ENCODE results near the gene LRRTM1.
A peak's percentile ranks its signal among the peaks of the same experiment; 100 is the strongest.

Gene LRRTM1

DNA sequence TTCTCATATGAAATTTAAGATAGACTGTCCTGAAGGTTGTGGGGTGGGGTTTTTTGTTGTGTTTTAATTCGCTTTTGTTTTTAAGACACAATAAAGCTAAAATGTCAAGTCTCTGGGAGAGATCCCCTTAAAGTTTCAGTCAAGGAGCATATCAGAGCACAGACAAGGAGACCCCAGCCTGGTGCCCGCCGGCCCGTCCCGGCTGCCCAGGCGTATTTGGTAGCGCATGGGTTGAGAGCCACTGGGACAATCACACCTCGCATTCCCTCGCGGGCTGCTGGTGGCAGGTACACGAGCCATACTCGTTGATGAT, 2.6 kb downstream of the LRRTM1 start:
- no peak for DNase-seq

- no peak for DNase-seq
Measured at GRCh38 chr2:80300954-80301353, 3.6 kb downstream of the LRRTM1 start.

- no peak for DNase-seq
Measured at GRCh38 chr2:80300346-80300745, 4.2 kb downstream of the LRRTM1 start.

- no peak for DNase-seq
Measured at GRCh38 chr2:80299661-80300060, 4.9 kb downstream of the LRRTM1 start.

GRCh38 chr2:80298954-80299353, 5.6 kb downstream of the LRRTM1 start:
- DNase-seq: no peak

- DNase-seq: no peak
Measured at GRCh38 chr2:80293039-80293438, 11.5 kb downstream of the LRRTM1 start.

DNA sequence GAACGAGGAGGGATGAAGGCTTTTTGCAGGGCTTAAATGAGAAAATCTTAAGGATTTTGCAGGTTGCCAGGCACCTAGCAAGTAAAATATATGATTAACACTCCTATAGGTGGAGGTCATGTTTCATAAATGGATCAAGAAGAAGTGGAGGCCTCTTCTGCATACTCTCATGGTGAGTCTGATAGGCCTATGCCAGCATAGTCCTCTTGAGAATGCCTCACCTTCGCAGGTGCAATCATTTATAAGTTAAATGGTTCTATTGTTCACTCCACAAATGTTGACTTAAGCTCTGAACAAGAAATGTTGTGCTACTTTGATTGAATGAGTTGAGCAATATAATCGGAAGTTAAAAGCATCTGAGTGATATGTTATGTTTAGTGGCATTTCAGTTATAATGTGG, 12.1 kb downstream of the LRRTM1 start:
- peak; percentile 29 for DNase-seq

DNA sequence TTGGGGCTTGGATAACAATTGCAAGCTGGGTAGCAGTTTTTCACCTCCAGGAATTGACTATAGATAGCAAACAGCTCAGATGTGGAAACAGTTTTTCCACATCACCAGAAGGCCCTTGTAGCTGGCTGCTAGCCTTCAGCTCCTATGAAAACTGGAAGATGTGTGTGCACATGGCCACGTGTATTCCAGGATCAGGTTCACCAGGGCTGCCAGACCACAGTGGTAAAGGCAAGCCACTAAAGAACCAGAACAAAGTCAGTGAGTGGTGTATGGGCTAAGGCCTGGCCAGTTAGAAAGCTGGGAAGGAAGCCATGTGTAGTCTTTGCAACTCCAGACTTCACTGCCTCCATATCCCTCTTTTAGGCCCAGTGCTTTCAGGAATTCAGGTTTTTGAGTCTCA, 12.9 kb downstream of the LRRTM1 start:
- no peak for DNase-seq

DNA sequence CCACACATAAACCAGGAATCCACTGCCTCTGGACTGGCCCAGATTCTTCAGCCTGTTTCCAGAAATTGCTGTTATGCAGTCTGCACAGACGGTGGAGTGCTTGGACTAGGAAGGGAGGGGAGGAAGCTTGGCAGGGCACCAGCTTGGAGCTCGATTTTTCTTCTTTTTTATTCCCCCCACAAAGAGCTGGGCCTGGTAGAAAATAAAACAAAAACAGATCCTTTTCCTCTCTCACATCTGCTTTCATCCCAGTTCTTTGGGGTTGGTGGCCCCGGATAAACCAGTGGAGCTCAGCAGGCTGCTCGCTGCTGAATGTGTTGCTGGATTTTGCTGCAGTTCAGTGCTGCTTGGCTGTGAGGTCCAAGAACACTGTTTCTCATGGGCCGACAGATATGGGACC, 16.0 kb downstream of the LRRTM1 start:
- no peak for DNase-seq

DNA sequence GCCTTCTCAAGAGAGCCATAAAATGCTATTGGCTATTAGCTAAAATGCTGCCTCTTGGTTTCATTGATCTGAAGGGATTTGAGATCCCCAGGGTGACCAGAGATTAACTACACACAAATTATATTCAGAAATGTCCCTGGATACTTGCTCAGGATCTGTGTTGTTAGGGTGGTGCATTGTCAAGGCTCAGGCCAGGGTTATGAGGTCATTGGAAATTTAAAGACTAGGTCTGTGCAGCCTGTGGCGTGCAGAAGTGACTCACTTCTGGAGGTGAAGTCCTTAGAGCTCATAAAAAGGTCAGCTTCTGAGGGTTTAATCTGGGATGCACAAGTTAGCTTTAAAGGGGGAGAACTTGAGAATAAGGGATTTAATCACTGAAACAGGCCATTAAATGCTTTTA, 23.5 kb downstream of the LRRTM1 start:
- DNase-seq: no peak

DNA sequence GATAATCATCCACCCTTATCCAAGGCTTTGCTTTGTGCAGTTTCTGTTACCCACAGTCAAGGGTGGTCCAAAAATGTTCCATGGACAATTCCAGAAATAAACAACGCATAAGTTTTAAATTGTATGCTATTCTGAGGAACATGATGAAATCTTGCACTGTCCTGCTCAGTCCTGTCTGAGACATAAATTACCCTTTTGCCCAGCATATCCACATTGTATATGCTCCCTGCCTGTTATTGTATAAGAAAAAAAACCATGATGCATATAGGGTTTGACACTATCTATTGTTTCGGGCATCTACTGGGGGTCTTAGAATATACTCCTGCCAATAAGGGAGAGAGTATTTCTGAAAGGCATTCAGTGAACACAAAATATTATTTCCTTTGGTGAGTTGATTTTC, 24.0 kb downstream of the LRRTM1 start:
- no peak for DNase-seq

- no peak for DNase-seq
Measured at GRCh38 chr2:80269806-80270205, 34.7 kb downstream of the LRRTM1 start.

GRCh38 chr2:80266231-80266630, 38.3 kb downstream of the LRRTM1 start:
- no peak for DNase-seq

GRCh38 chr2:80259292-80259691, 45.3 kb downstream of the LRRTM1 start:
- DNase-seq: no peak

GRCh38 chr2:80258793-80259192, 45.8 kb downstream of the LRRTM1 start:
- no peak for DNase-seq

- no peak for DNase-seq
Measured at GRCh38 chr2:80258341-80258740, 46.2 kb downstream of the LRRTM1 start.

DNA sequence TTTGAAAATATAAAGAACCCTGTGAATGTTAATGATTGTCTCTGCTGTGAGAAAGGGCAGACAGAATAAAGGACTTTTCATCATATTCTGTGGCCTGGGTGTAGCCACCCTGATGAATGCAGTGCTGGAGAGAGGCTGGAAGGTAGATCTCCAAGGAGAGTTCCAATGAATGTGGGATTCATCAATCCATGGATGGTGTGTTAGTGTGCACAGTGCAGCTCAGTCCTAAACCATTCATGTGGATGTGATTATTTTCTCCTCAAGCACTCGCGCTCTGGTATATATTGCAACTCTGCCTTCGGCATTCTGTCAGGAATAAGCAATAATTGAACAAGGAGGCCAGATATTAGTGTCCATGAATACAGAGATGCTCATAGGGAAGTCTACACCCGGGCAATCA, 47.1 kb downstream of the LRRTM1 start:
- no peak for DNase-seq

DNA sequence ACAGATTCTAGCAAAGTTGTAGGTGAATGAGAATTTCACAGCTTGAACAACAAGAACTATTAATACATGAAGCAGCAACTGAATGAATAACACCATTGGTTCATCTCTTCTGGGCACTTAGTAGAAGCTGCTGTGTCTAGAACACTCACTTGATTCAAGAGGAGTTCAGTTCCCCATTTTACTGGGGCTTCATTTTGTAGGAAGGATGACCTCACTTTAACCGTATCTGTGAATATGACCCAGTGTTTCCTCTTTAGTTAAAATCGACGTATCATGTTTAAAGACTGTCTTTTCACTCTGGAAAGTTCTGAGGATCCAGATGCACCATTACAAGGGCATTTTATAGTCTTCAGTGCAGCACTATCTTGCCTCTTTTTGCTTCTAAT, 47.8 kb downstream of the LRRTM1 start:
- no peak for DNase-seq

- DNase-seq: no peak
Measured at GRCh38 chr2:80255918-80256781, 48.4 kb downstream of the LRRTM1 start.

DNA sequence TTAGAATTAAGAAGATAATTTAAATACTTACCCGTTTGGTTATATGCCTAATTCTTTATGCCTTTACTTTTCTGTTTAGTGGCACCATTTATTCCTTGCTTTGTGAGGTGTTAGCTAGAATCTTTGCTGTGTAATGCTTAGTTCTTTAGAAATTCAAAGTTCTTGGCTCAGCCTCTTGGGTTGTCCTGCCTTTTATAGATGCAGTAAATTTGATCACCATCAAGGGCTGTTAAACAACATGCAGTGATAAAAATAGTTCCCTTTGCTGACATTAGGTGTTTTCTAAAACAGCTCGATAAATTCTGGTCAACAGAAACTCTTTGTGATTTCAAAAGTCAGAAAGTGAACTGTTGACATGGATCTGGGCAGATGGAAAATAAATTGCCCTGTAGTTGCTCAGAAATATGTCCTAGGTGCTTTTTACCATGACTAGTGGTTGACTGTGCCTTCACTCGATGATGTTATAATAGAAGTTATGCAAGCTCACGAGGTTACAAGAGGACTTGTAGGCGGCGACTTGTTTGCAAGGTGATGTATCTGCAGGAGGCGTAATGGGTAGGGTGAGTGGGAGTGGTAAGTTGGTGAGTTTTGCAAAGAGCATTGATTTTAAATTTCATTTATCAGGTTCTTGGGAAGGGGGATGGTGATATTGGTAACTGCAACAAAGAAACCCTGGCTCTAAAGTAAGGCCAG, 52.1 kb downstream of the LRRTM1 start:
- DNase-seq: no peak
